Caco-2 (cell line): Measurements from ENCODE around the gene TOR4A. TPM values are rescaled to one million over a fixed set of nuclear protein-coding genes. Genes with fewer than 3 reads are reported as not detected.

ENCODE experiments used
- BruUV-seq: library from RNA; stranded (reverse); fragments of 400-500 nt; replicated peaks from 2 replicates; lab custom pipeline; 2021; lab: Mats Ljungman, UMichigan
- CTCF ChIA-PET: fragments of 300-600 bp; sonication (Branson Sonifier 250); formaldehyde crosslinking; loops from one replicate; lab custom pipeline; 2022; ENCODE audit warnings: antibody characterized with exemption; lab: Charles Lee
- POLR2A ChIA-PET: fragments of 300-600 bp; sonication (Branson Sonifier 250); formaldehyde crosslinking; loops from one replicate; lab custom pipeline; 2022; ENCODE audit warnings: antibody characterized with exemption; lab: Charles Lee
- DNase-seq, 2 experiments: peaks; one replicate each; pipeline versions ENCODE4 v3.0.0 to v3.0.0-alpha.2; 2020 to 2022
- H3K27me3 ChIP-seq: replicated peaks from 2 replicates; pipeline ENCODE4 v1.6.0; 2011; ENCODE audit warnings: low read length; ENCODE audit not compliant: control insufficient read depth, insufficient read depth
- H3K36me3 ChIP-seq: 2 replicates; pipeline ENCODE4 v1.5.1; 2011; ENCODE audit warnings: low read length; ENCODE audit not compliant: control insufficient read depth, insufficient read depth
- H3K4me1 ChIP-seq: fragments of 250-450 bp; sonication (Bioruptor Pico); 2 replicates; pipeline ENCODE4 v1.5.1; 2020; ENCODE audit warnings: mild to moderate bottlenecking
- H3K4me3 ChIP-seq: 2 replicates; pipeline ENCODE4 v1.5.1; 2011; ENCODE audit warnings: low read depth, mild to moderate bottlenecking, control low read depth, low read length
- H3K9me3 ChIP-seq: fragments of 250-450 bp; sonication (Bioruptor Pico); 2 replicates; pipeline ENCODE4 v1.5.1; 2020; ENCODE audit warnings: mild to moderate bottlenecking, moderate library complexity
- H3K27ac Mint-ChIP-seq: one replicate; pipeline ENCODE4 v1.8.0; 2022; ENCODE audit warnings: mixed read lengths; ENCODE audit not compliant: unreplicated experiment
- H3K27me3 Mint-ChIP-seq: one replicate; pipeline ENCODE4 v1.8.0; 2022; ENCODE audit warnings: mixed read lengths; ENCODE audit not compliant: insufficient read depth, unreplicated experiment
- H3K36me3 Mint-ChIP-seq: one replicate; pipeline ENCODE4 v1.8.0; 2022; ENCODE audit warnings: mild to moderate bottlenecking, mixed read lengths; ENCODE audit not compliant: insufficient read depth, unreplicated experiment
- H3K4me1 Mint-ChIP-seq: one replicate; pipeline ENCODE4 v1.8.0; 2022; ENCODE audit warnings: low read depth, mixed read lengths; ENCODE audit not compliant: unreplicated experiment
- H3K4me3 Mint-ChIP-seq: one replicate; pipeline ENCODE4 v1.8.0; 2022; ENCODE audit warnings: mild to moderate bottlenecking, moderate library complexity, mixed read lengths; ENCODE audit not compliant: unreplicated experiment
- H3K9me3 Mint-ChIP-seq: one replicate; pipeline ENCODE4 v1.8.0; 2022; ENCODE audit warnings: mixed read lengths; ENCODE audit not compliant: unreplicated experiment
- intact Hi-C: fragments of 100-400 bp; cut with micrococcal nuclease; formaldehyde crosslinking; loops from one replicate; pipeline ENCODE4 v1.10.0; 2022; ENCODE audit not compliant: unreplicated experiment
- total RNA-seq: library from RNA; stranded (reverse); gene quantifications from 2 replicates; pipeline ENCODE4 v1.2.3, GENCODE V29; 2022
- TF ChIP-seq, protein P1 (sequence below), 2 experiments: fragments of 200-600 bp in 1 of 2; IDR thresholded peaks; 1 replicate in 1 of 2; 2 replicates in 1 of 2; pipeline versions ENCODE4 v1.5.1 to v1.8.0; 2011 to 2022; ENCODE audit warnings: antibody characterized with exemption in 1 of 2, control low read depth in 1 of 2, inconsistent platforms in 1 of 2, low read depth in 1 of 2, low read length in 1 of 2, mild to moderate bottlenecking in 1 of 2, moderate library complexity in 1 of 2; ENCODE audit not compliant: insufficient read depth in 1 of 2, severe bottlenecking in 1 of 2, unreplicated experiment in 1 of 2

Gene TOR4A
- total RNA-seq, 1 experiment from 2014 or later, result 1.8 TPM

DNA sequence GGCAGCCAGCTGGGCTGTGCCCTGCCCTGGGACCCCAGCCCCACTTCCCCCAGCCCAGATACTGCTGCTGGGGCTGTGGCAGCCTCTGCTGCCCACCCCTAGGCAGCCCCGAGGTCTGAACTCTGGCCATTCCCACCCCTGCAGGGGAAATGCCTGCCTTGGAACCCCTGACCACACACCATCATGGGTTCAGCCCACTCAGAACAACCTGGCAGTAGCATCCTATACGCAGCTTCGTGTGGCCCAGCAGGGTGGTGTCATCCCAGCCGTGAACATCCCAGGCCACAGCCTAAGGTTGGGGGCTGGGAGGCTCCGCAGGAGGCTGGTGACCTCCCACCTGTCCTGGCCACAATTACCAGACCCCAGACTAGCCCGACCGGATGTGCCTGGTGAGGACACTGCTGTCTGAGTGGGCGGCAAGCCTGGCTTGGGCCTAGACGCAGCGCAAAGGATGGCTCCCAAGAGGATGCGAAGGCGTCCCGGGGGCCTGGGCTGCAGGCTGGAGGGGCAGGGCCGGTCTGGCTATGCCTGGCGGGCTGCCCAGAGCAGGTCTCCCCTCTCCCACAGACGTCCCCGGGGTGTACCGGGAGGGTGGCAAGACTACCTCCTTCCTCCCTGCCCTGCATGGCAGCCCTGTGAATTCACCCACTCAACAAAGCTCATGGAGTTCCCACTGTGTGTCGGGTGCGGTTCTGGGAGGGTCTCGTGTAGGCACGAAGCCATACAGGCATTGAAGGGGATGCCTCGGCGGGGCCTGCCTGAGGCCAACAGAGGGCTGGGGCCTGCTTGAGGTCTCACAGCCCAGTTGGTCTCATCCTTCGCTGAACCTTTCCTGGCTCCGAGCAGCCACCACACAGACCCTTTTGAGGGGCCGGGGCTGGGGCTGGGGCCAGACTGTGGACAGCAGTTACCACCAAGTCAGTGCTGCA, 48.3 kb upstream of the TOR4A start:
- no TSS peak for BruUV-seq
- H3K36me3 ChIP-seq, result no peaks in the 10 kb centered on the region
- ChIA-PET CTCF (interaction anchor here (0.6 to 0.7 kb wide), 2 partner anchors 11 to 180 kb away, joined by 3 to 5 read pairs; no protein-coding TSS in a partner anchor), POLR2A (interaction anchor here (0.6 to 0.7 kb wide), 2 partner anchors 12 to 59 kb away, joined by 3 to 4 read pairs; partner anchors contain the start of gene TUBB4B)
- no peak for DNase-seq
- peaks cover 13% of the 10 kb centered on the region for H3K4me1 Mint-ChIP-seq
- no peaks in the 10 kb centered on the region for H3K9me3 Mint-ChIP-seq
- H3K27ac Mint-ChIP-seq, result no peak overlapping the region
- H3K4me1 ChIP-seq, result peaks cover 38% of the 10 kb centered on the region
- H3K36me3 Mint-ChIP-seq, result peaks cover 4% of the 10 kb centered on the region
- H3K4me3 Mint-ChIP-seq, result no peak overlapping the region
- no peak overlapping the region for H3K4me3 ChIP-seq
- intact Hi-C loops, result no loop called here
- H3K9me3 ChIP-seq, result no peaks in the 10 kb centered on the region
- no peaks in the 10 kb centered on the region for H3K27me3 Mint-ChIP-seq
- TF ChIP-seq, protein P1, sequence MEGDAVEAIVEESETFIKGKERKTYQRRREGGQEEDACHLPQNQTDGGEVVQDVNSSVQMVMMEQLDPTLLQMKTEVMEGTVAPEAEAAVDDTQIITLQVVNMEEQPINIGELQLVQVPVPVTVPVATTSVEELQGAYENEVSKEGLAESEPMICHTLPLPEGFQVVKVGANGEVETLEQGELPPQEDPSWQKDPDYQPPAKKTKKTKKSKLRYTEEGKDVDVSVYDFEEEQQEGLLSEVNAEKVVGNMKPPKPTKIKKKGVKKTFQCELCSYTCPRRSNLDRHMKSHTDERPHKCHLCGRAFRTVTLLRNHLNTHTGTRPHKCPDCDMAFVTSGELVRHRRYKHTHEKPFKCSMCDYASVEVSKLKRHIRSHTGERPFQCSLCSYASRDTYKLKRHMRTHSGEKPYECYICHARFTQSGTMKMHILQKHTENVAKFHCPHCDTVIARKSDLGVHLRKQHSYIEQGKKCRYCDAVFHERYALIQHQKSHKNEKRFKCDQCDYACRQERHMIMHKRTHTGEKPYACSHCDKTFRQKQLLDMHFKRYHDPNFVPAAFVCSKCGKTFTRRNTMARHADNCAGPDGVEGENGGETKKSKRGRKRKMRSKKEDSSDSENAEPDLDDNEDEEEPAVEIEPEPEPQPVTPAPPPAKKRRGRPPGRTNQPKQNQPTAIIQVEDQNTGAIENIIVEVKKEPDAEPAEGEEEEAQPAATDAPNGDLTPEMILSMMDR (IDR thresholded peaks at IDR 0.05; ENCODE audit: insufficient read depth in 1 of 2, low read depth in 1 of 2, low read length in 1 of 2, severe bottlenecking in 1 of 2, unreplicated experiment in 1 of 2), result no peak
- no peaks in the 10 kb centered on the region for H3K27me3 ChIP-seq

DNA sequence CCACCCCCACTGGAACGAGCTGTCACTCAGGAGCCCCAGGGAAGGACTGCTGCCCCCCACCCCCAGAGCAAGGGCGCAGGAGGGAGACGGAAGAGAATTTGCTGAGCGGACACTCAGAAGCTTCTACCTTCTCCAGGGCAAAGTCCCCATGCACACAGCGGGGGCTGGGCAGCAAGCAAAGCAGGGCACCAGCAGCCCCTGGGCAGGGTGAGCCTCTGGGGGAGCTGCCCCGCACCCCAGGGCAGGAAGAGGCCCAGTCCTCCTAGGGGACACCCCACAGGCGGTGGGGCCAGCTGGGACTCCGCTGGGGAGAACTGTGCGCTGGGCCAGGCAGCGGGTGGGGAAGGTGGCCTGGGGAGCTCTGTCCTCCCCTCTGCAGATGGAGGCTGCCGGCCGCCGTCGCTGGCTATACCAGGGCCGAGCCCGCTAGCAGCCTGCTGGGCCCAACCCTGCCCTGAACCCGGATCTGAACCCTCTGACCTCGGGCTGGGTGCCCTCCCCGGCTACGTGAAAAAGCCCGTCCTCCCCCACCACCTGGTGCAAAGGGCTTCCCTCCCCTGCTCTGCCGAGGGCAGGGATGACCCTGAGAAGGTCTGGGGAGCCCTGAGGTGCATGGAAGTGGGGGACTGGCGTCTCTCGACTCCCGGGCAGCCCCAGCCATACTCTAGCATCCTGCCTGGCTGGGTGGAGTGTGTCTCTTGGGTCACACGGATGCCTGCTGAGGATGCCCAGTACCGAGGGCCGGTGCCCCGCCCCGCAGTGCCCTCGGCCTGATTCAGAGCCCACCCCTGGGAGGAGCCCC, 47.4 kb upstream of the TOR4A start:
- H3K27me3 ChIP-seq, result no peaks in the 10 kb centered on the region
- no peaks in the 10 kb centered on the region for H3K27me3 Mint-ChIP-seq
- CTCF ChIA-PET, result interaction anchor here (0.6 to 0.7 kb wide), 2 partner anchors 10 to 181 kb away, joined by 3 to 5 read pairs; no protein-coding TSS in a partner anchor
- H3K36me3 ChIP-seq, result no peaks in the 10 kb centered on the region
- peaks cover 38% of the 10 kb centered on the region for H3K4me1 ChIP-seq
- no TSS peak for BruUV-seq
- peaks cover 18% of the 10 kb centered on the region for H3K4me1 Mint-ChIP-seq
- no peak overlapping the region for H3K4me3 ChIP-seq
- peaks cover 9% of the 10 kb centered on the region for H3K36me3 Mint-ChIP-seq
- no peaks in the 10 kb centered on the region for H3K9me3 ChIP-seq
- TF ChIP-seq, protein P1 (IDR thresholded peaks at IDR 0.05; ENCODE audit: insufficient read depth in 1 of 2, low read depth in 1 of 2, low read length in 1 of 2, severe bottlenecking in 1 of 2, unreplicated experiment in 1 of 2), result no peak
- intact Hi-C loops, result no loop called here
- H3K27ac Mint-ChIP-seq, result no peak overlapping the region
- H3K4me3 Mint-ChIP-seq, result no peak overlapping the region
- H3K9me3 Mint-ChIP-seq, result no peaks in the 10 kb centered on the region
- POLR2A ChIA-PET, result interaction anchor here (0.6 to 0.7 kb wide), 2 partner anchors 11 to 60 kb away, joined by 3 to 4 read pairs; partner anchors contain the start of gene TUBB4B
- DNase-seq, result no peak
